ENCODE results near the gene KRTAP5-2.

- no peak for TF ChIP-seq POLR2A (IDR thresholded peaks at IDR 0.05)
- no peak for TF ChIP-seq CTCF (IDR thresholded peaks at IDR 0.05)
Observed at GRCh38 chr11:1633864-1634263, 35.8 kb upstream of the KRTAP5-2 start.

Measured in heart left ventricle (tissue), 13 donors.